RWPE2 (cell line): ENCODE results near the gene EYA2.

Experiments
- ATAC-seq: fragments of 200-7000 bp; cut with Tn5 transposase; 3 replicates; pipeline ENCODE4 v1.9.1; 2021; ENCODE audit warnings: low read depth
- DNase-seq: peaks from one replicate; pipeline ENCODE4 v3.0.0-alpha.2; 2020; ENCODE audit warnings: low spot score
- H3K27ac ChIP-seq: fragments of 450-650 bp; 2 replicates; pipeline ENCODE4 v1.5.1; 2017; ENCODE audit warnings: mild to moderate bottlenecking; ENCODE audit not compliant: poor library complexity, severe bottlenecking
- H3K27me3 ChIP-seq: fragments of 250-450 bp; sonication (Bioruptor Pico); 2 replicates; pipeline ENCODE4 v1.5.1; 2021; ENCODE audit warnings: mild to moderate bottlenecking, moderate library complexity; ENCODE audit not compliant: insufficient read depth, poor library complexity, severe bottlenecking
- H3K36me3 ChIP-seq: fragments of 250-450 bp; sonication (Bioruptor Pico); 2 replicates; pipeline ENCODE4 v1.5.1; 2020; ENCODE audit warnings: low read depth, mild to moderate bottlenecking, moderate library complexity
- H3K4me1 ChIP-seq: fragments of 250-450 bp; sonication (Bioruptor Pico); 2 replicates; pipeline ENCODE4 v1.5.1; 2021; ENCODE audit warnings: mild to moderate bottlenecking, moderate library complexity; ENCODE audit not compliant: insufficient read depth, poor library complexity, severe bottlenecking
- H3K4me3 ChIP-seq: fragments of 250-450 bp; sonication (Bioruptor Pico); 2 replicates; pipeline ENCODE4 v1.5.1; 2021; ENCODE audit warnings: mild to moderate bottlenecking, moderate library complexity; ENCODE audit not compliant: severe bottlenecking
- H3K9me3 ChIP-seq: fragments of 250-450 bp; sonication (Bioruptor Pico); 2 replicates; pipeline ENCODE4 v1.5.1; 2021; ENCODE audit warnings: mild to moderate bottlenecking, moderate library complexity; ENCODE audit not compliant: severe bottlenecking
- CTCF ChIP-seq: fragments of 450-650 bp; IDR thresholded peaks from one replicate; pipeline ENCODE4 v1.5.1; 2017; ENCODE audit warnings: mild to moderate bottlenecking, moderate library complexity; ENCODE audit not compliant: poor library complexity, severe bottlenecking

EYA2 gene

GRCh38 chr20:47237715-47238114, 343.1 kb downstream of the EYA2 start:
- H3K36me3 ChIP-seq = peaks cover 91% of the 10 kb centered on the region

More at GRCh38 chr20:47237715-47238114, 343.1 kb downstream of the EYA2 start:
- no peak for TF ChIP-seq CTCF
- ATAC-seq = no peak
- Histone ChIP-seq H3K27me3 (no peaks in the 10 kb centered on the region), H3K27ac (no peak overlapping the region), H3K4me3 (no peak overlapping the region), H3K9me3 (no peaks in the 10 kb centered on the region), H3K4me1 (no peaks in the 10 kb centered on the region)
- DNase-seq = no peak
